ENCODE measurements around the gene HTR2A.

HTR2A gene

DNA sequence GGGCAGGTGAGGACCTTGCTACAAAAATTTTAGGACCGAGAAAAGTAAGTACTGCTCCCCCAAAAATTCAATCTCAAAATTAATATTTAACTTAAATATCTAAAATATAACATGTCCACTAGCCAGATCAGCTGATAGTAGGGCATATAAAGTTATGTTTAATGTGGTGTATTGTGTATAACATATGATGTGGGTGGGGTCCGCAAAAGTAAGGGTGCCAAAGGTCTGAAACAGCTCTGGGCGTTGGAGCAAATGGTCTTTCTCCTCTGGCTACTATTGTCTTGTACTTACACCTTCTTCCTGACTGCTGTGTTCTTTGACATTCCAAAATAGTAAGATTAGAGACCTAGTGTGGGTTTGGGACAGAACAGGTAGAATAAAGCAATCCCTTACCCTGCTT is 41.2 kb downstream of the HTR2A start:
- H3K4me1 Mint-ChIP-seq: no peaks in the 10 kb centered on the region
- no peak overlapping the region for H3K27ac Mint-ChIP-seq
- ATAC-seq (no peak), DNase-seq (no peak)
- no peak overlapping the region for H3K4me3 Mint-ChIP-seq
- H3K36me3 Mint-ChIP-seq (ENCODE audit: low read depth): no peaks in the 10 kb centered on the region
- H3K27me3 Mint-ChIP-seq: no peaks in the 10 kb centered on the region
- H3K9me3 Mint-ChIP-seq: no peaks in the 10 kb centered on the region

DNA sequence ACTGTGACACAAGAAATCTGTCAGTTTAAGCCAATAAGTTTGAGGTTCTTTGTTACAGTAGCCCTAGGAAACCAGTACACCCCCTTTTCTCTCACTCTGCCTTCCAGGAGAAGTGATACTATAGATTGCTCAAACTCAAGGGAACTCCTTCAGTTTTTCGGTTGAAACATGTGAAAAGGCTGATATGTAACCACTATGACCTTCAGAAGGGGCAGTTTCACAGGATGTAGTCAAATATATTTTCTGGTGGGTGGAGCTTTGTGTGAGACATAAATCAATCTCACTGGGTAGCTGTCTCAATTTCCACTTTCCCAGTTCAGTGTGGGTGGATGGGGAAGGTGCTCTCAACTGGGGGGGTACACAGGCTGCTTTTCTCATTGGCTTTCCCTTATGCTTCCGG is 41.7 kb downstream of the HTR2A start:
- Mint-ChIP-seq H3K4me1 (no peaks in the 10 kb centered on the region), H3K9me3 (no peaks in the 10 kb centered on the region), H3K4me3 (no peak overlapping the region), H3K27me3 (no peaks in the 10 kb centered on the region), H3K36me3 (ENCODE audit: low read depth) (no peaks in the 10 kb centered on the region), H3K27ac (no peak overlapping the region)
- ATAC-seq (peak; percentile 43), DNase-seq (no peak)

DNA sequence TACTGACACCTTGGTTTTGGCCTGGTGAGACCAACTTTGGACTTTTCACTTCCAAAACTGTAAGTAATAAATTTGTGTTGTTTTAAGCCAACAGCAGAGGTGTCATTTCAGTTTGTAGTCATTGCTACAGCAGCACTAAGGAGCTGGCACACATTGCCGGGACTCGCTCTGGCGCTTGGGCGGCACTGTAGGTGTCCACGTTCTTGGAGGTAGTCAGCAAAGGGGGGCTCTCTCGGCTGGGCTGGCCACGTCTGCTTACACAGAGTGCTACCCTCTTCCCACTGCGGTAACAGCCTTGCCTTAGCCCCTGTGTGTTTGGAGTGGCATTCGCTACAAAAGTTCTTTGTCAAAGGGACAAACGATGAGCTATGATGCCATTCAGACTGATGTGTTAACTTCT is 44.7 kb downstream of the HTR2A start:
- Mint-ChIP-seq H3K4me3 (no peak overlapping the region), H3K27me3 (peaks cover 4% of the 10 kb centered on the region), H3K27ac (no peak overlapping the region), H3K4me1 (no peaks in the 10 kb centered on the region), H3K9me3 (no peaks in the 10 kb centered on the region), H3K36me3 (ENCODE audit: low read depth) (no peaks in the 10 kb centered on the region)
- DNase-seq (no peak), ATAC-seq (no peak)

DNA sequence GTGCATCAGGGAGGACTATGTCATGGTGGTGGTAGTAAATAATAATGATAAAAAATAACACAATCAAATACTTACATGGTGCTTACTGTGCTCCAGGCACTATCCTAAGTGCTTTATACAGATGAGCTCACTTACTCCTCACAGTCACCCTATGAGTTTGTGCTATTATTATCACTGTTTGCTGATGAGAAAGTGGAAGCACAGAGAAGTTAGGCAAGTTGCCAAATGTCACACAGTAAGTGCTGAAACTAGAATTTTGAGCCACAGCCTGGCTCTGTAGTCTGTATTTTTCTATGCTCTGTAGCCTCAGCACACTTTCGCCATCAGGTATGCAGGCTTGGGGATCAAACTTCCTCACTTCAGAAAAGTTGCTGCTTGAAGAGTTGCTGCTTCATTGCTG is 46.6 kb downstream of the HTR2A start:
- Mint-ChIP-seq H3K4me1 (no peaks in the 10 kb centered on the region), H3K4me3 (no peak overlapping the region), H3K36me3 (ENCODE audit: low read depth) (no peaks in the 10 kb centered on the region), H3K27ac (no peak overlapping the region), H3K27me3 (peaks cover 4% of the 10 kb centered on the region), H3K9me3 (no peaks in the 10 kb centered on the region)
- DNase-seq: no peak
- no peak for ATAC-seq

DNA sequence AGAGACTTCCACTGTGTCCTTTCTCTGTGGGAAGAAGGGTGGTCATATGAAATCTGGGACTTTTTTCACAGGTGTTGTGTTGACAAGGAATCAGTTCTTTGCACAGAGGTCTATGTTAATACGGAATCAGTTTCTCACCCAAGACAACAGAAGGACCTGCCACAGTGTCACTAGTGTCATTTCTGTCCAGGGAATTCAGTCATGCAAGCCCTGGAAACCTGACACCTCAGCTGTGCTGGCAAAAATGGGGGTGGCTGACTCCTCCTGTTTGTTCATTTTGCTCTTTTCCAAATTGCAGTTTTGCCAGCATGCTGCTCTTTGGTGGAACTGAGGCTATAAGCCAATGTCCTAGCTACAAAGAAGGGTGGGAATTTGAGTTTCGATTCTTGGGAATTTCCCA is 50.1 kb downstream of the HTR2A start:
- DNase-seq (no peak), ATAC-seq (no peak)
- H3K27ac Mint-ChIP-seq: no peak overlapping the region
- H3K4me1 Mint-ChIP-seq: no peaks in the 10 kb centered on the region
- H3K9me3 Mint-ChIP-seq: no peaks in the 10 kb centered on the region
- no peaks in the 10 kb centered on the region for H3K36me3 Mint-ChIP-seq (ENCODE audit: low read depth)
- H3K27me3 Mint-ChIP-seq: peaks cover 4% of the 10 kb centered on the region
- no peak overlapping the region for H3K4me3 Mint-ChIP-seq

DNA sequence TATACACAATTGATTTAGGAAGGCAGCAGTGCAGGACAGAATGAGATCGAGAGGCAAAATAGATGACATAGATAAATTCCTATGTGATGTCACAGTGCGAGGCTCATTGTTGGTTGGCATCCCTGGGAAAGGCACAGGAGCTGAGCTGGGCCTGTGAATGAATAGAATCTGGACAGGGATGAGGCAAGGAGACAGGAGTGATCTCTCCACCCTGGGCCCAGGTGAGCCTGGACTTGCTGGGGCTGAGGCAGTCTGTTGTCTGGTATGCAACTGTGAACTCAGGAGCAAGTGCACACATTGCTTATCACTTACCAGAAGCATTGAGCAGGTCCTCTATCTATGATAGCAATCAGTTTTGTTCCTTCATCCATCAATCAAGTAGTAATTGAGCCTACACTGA is 51.7 kb downstream of the HTR2A start:
- no peak for DNase-seq
- H3K4me1 Mint-ChIP-seq: no peaks in the 10 kb centered on the region
- no peak overlapping the region for H3K4me3 Mint-ChIP-seq
- no peak for ATAC-seq
- H3K27me3 Mint-ChIP-seq: peaks cover 4% of the 10 kb centered on the region
- H3K9me3 Mint-ChIP-seq: no peaks in the 10 kb centered on the region
- no peak overlapping the region for H3K27ac Mint-ChIP-seq
- H3K36me3 Mint-ChIP-seq (ENCODE audit: low read depth): no peaks in the 10 kb centered on the region

DNA sequence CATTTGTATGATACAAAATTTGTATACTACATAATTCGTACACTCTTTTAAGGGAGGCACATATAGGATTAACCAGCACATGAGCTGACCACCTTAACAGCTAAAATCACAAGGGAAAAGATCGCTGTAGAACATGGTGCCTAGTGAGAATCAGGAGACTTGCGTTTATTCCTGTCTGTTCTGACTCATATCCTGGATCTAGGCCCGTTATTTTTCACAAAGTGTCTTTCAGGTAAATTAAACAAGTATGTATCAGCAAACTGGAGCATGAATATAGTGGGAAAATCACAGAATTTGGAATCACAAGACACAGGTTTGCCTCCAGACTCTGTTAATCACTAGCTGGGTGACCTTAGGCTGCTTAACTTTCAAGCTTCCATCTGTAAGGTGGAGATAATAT is 52.4 kb downstream of the HTR2A start:
- Mint-ChIP-seq H3K36me3 (ENCODE audit: low read depth) (no peaks in the 10 kb centered on the region), H3K27me3 (peaks cover 4% of the 10 kb centered on the region), H3K4me1 (no peaks in the 10 kb centered on the region), H3K9me3 (no peaks in the 10 kb centered on the region), H3K4me3 (no peak overlapping the region), H3K27ac (no peak overlapping the region)
- no peak for DNase-seq
- ATAC-seq: no peak

DNA sequence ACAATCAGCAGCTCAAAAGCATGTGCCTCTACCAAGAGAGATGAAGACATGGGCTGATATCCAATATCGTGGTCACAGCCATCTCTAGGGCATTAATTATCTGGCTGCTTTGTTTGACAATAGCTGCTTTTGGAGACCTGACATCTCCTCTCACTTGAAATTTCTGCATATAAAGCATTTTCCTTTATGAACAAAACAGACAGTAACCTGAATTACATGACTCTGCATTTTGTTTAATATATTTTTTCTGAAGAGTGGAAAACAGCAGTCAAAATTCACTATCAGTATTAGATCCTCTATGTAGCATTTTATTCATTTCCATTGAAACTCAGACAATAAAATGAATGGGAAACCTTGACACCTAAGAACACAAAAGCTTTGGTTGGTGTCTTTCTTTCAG is 57.5 kb downstream of the HTR2A start:
- no peaks in the 10 kb centered on the region for H3K36me3 Mint-ChIP-seq (ENCODE audit: low read depth)
- DNase-seq (no peak), ATAC-seq (no peak)
- H3K4me3 Mint-ChIP-seq: no peak overlapping the region
- H3K9me3 Mint-ChIP-seq: no peaks in the 10 kb centered on the region
- H3K27ac Mint-ChIP-seq: no peak overlapping the region
- no peaks in the 10 kb centered on the region for H3K27me3 Mint-ChIP-seq
- H3K4me1 Mint-ChIP-seq: no peaks in the 10 kb centered on the region

DNA sequence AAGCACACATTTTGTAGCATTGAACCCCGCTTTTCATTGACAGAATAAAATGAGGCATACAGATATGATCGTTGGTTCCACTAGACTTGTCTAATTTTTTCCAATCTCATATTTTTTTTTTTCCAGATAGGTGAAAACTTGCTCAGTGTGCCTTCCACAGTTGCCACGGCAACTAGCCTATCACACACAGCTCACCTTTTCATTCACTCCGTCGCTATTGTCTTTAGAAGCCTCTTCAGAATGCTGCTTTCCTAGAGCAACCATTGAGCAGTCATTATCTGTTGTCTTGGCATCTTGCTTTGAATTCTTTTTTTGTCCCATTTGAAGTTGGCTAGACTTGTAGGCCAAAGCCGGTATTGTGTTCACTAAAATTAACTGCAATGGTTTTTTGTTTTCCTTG is 62.2 kb downstream of the HTR2A start:
- H3K4me3 Mint-ChIP-seq: no peak overlapping the region
- DNase-seq (no peak), ATAC-seq (no peak)
- H3K4me1 Mint-ChIP-seq: no peaks in the 10 kb centered on the region
- no peaks in the 10 kb centered on the region for H3K9me3 Mint-ChIP-seq
- H3K27ac Mint-ChIP-seq: no peak overlapping the region
- no peaks in the 10 kb centered on the region for H3K27me3 Mint-ChIP-seq
- no peaks in the 10 kb centered on the region for H3K36me3 Mint-ChIP-seq (ENCODE audit: low read depth)

DNA sequence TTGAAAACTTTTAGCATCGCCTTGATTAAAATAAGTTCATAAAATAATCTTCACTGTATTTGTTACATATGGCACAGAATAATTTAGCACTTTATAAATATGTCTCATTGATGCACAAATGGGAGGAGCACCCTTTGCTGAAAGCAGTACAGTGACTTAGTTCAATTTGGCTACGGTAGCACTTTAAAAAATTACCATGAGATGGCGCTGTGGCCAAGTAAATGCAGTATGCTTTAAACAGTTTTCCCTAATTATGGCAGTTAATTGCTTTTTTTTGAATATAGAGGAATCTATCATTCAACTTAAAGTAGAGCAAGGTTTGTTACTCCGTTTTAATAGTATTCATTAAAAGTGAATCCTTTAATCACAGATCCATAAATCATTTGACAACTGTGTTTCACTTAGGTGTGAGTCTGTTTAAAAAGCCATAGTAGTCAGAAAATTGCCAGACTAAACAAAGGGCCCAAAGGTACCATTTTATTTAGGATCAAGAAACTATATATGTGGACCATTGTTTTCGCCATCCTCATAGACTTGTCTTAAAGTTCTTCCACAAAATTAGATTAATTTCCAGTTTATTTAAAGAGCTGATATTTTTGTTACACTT is 65.2 kb downstream of the HTR2A start:
- DNase-seq (peak; percentile 38), ATAC-seq (no peak)
- no peak overlapping the region for H3K27ac Mint-ChIP-seq
- H3K27me3 Mint-ChIP-seq: no peaks in the 10 kb centered on the region
- H3K36me3 Mint-ChIP-seq (ENCODE audit: low read depth): no peaks in the 10 kb centered on the region
- no peaks in the 10 kb centered on the region for H3K9me3 Mint-ChIP-seq
- no peak overlapping the region for H3K4me3 Mint-ChIP-seq
- no peaks in the 10 kb centered on the region for H3K4me1 Mint-ChIP-seq

DNA sequence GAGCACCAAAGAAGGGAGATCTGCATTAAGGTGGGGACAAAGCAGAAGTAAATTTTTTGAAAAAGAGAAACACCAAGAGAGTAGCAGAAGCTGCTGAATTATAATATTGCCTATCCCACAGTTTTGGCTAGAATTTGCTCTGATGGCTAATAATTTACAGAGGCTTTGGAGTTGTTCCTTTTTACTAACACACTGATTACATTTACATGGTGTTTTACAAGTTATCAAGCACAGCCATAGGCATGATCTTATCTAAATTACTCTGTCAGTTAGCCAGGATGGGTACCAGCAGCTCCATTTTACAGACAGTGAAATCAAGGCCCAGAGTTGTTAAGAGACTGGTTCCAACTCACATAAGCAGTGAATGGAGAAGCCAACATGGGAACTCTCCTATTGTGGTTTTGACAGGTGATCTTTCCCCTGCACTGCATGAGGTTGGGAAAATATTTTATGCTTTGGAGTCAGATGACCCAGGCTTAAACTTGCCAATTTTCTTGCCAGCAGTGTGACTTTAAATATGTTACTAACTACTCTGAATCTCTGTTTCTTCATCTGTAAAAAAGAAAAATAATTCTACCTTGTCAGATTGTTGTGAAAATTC is 66.3 kb downstream of the HTR2A start:
- no peaks in the 10 kb centered on the region for H3K4me1 Mint-ChIP-seq
- H3K27ac Mint-ChIP-seq: no peak overlapping the region
- no peak for DNase-seq
- ATAC-seq: no peak
- no peaks in the 10 kb centered on the region for H3K9me3 Mint-ChIP-seq
- no peaks in the 10 kb centered on the region for H3K27me3 Mint-ChIP-seq
- H3K4me3 Mint-ChIP-seq: no peak overlapping the region
- H3K36me3 Mint-ChIP-seq (ENCODE audit: low read depth): no peaks in the 10 kb centered on the region

DNA sequence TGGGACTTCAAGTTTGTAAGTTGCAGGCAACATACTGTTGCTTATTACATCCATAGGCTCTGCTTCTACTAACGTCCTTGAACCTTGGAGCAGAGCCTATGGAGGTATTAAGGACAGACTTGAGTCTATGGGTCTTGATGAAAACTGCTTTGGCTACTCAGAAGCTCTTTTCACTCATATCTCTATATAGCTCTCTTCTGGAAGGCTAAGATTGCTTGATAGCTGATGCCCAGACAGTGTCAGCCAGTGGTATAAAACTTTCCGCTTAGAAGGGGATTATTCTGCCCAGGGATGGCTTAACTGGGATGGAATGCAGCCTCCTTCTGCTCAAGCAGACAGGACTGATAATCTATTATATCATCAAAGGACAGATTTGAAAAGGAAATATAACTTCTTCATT is 74.3 kb downstream of the HTR2A start:
- ATAC-seq: no peak
- Mint-ChIP-seq H3K4me1 (no peaks in the 10 kb centered on the region), H3K36me3 (ENCODE audit: low read depth) (no peaks in the 10 kb centered on the region), H3K4me3 (no peak overlapping the region), H3K27ac (no peak overlapping the region), H3K27me3 (peaks cover 5% of the 10 kb centered on the region), H3K9me3 (no peaks in the 10 kb centered on the region)
- no peak for DNase-seq

DNA sequence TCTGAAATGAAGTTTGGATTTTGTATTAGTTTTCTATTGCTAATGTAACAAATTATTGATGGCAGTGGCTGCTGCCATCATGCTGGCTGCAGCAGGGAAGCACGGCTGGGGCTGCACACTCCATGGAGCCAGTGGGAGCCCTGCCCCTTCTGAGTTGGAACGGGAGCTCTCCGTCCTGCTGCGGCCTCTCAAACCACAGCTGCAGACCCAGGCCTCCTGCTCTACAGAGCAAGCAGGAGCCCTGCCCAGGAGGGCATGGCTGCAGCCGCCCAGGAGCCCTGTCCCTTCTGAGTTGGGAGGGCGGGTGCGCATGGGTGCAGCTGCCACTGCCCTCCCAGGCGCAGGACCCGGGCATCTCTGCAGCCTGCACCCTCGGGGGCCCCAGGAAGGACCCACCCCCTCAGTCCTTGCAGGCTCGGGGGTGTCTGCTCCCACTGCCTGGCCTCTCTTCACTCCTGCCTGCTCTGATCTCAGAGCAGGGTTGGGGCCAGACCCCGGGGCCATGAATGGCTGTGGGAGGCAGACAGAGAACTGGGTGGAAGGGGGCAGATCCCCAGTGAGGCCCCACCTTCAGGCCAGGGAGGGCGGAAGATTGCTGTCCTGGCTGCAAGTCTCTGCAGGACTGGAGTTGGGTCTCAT is 78.9 kb downstream of the HTR2A start:
- ATAC-seq: no peak
- peaks cover 6% of the 10 kb centered on the region for H3K27me3 Mint-ChIP-seq
- no peak overlapping the region for H3K27ac Mint-ChIP-seq

DNA sequence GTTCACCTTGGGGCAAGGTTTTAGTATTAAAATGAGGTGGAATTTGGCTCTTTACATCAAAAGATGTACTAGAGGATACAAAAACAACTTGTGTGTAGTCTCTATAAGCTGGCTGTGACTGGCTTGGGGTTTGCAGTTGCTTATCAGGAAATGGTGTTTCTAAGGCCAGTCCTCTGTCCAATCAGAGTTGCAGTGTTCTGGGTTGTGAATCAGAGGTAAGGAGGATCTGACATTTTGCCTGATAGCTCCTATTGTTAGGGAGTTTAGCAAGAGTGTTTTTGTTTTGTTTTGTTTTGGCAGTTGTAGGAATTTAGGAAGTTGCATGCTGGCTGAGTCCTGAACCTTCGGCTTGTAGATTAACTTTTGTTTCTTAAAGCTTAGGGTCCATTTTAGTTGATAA is 79.8 kb downstream of the HTR2A start:
- no peak for ATAC-seq
- H3K36me3 Mint-ChIP-seq (ENCODE audit: low read depth): peaks cover 10% of the 10 kb centered on the region
- DNase-seq: no peak
- peaks cover 6% of the 10 kb centered on the region for H3K27me3 Mint-ChIP-seq
- H3K4me3 Mint-ChIP-seq: no peak overlapping the region
- no peak overlapping the region for H3K27ac Mint-ChIP-seq
- H3K4me1 Mint-ChIP-seq: peaks cover 4% of the 10 kb centered on the region
- peaks cover 15% of the 10 kb centered on the region for H3K9me3 Mint-ChIP-seq

More for the DNA sequence above, 78.9 kb downstream of the HTR2A start:
- H3K4me1 Mint-ChIP-seq: no peaks in the 10 kb centered on the region
- no peak overlapping the region for H3K4me3 Mint-ChIP-seq
- peaks cover 4% of the 10 kb centered on the region for H3K36me3 Mint-ChIP-seq (ENCODE audit: low read depth)
- no peak for DNase-seq
- peaks cover 6% of the 10 kb centered on the region for H3K9me3 Mint-ChIP-seq

DNA sequence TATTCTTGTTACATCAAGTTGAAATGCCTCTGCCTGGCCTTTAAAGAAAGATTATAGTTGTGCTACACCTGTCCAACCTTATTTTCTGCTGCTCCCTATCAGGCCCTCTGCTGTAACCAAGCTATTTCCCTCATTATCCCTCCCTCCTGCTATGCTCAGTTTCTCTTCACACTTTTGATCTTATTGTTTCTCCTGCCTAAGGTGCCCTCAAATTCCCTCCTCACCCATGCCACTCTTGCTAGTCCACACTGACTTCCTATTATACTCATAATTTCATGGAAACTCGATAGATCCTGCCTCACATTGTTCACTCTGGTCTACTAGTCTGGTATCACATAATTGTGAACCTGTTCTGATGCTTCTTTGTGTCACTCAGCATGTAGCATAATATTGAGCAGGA is 80.5 kb downstream of the HTR2A start:
- Mint-ChIP-seq H3K9me3 (peaks cover 18% of the 10 kb centered on the region), H3K27ac (no peak overlapping the region), H3K4me1 (peaks cover 5% of the 10 kb centered on the region), H3K4me3 (no peak overlapping the region), H3K27me3 (peaks cover 6% of the 10 kb centered on the region), H3K36me3 (ENCODE audit: low read depth) (peaks cover 12% of the 10 kb centered on the region)
- DNase-seq (no peak), ATAC-seq (no peak)

Data from activated naive CD8-positive, alpha-beta T cell treated with anti-CD3 and anti-CD28 coated beads, Interleukin-2, amount 50 U/mL, for 24 hours (primary cell).